HG02840 (cell line): ENCODE data around the gene LHFPL3.
"Not testable (repeated sequence)": the region's sequence is repeated elsewhere in the genome, so short reads cannot be mapped to it uniquely, and the experiment has no call there.

Experiments
- ATAC-seq: cut with Tn5 transposase; IDR thresholded peaks from one replicate; pipeline ENCODE4 v1.9.1; 2021; ENCODE audit warnings: mild to moderate bottlenecking, moderate library complexity, moderate number of reproducible peaks; ENCODE audit not compliant: unreplicated experiment, low FRiP score

Gene LHFPL3

DNA sequence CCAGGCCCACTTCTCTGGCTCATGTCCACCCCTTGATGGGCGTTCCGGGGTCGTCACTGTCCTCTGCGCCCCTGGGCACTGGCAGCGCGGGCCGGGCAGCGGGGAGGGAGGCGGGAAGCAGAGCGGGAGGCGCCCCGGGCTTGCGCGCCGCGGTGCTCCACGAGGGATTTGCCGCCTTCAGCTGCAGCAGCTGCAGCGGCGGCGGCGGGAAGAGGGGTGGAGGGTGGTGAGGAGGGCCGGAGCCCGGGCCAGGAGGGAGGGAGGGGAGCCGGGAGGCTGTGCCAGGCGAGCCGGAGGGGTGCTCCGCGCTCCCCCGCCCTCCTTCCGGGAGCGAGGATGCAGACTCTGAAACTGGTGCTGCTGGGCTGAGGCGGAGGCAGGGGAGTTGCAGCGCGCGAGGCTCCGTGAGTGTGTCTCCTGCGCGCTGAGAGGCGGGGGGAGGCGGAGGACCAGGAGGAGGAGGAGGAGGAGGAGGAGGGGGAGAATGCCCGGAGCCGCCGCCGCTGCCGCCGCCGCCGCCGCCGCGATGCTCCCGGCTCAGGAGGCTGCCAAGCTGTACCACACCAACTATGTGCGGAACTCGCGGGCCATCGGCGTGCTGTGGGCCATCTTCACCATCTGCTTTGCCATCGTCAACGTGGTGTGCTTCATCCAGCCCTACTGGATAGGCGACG is at the start of gene LHFPL3:
LHFPL3 (plus strand) TSS at position 308 of the 674 bp plus-strand sequence.
- no peak for ATAC-seq

DNA sequence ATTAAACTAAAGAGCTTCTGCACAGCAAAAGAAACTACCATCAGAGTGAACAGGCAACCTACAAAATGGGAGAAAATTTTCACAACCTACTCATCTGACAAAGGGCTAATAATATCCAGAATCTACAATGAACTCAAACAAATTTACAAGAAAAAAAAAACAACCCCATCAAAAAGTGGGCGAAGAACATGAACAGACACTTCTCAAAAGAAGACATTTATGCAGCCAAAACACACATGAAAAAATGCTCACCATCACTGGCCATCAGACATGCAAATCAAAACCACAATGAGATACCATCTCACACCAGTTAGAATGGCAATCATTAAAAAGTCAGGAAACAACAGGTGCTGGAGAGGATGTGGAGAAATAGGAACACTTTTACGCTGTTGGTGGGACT is 46.7 kb upstream of the LHFPL3 start:
- ATAC-seq, result not testable (repeated sequence)

DNA sequence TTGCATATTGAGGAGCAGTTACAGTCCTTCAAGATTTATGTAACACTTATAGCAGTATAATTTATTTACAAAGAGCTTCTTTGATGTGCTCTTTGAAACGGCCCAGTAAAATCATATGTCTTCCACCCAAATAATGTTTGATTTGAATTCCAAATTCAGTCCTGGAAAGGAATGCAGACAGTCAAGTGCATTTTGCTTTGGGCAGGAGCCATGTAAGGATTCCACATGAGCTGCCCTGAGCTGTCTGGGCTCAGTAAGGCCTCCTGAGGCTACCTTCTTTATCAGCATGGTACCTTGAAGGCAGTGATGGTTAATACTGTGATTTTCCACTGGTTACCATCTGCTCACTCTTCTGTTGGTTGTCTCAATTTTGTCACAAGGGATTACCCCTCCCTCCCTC is 41.6 kb upstream of the LHFPL3 start:
- ATAC-seq, result no peak

DNA sequence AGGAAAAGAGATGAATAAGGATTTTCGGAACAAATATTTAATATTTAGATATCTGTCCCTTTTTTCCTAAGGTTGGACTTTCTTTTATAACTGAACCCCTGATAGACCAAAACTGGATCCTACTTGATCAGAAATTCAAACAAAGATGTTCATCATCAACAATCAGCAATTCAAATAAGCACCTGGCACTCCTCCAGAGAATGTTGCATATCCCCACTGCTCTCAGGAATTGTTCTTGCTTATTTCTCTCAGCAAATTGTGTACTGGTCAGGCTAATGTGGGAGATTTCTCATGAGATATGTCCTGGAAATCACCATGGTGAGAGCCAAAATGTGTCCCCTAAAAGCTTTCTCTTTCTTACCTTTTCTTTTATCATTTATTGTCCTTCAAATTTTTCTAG is 40.3 kb upstream of the LHFPL3 start:
- no peak for ATAC-seq

DNA sequence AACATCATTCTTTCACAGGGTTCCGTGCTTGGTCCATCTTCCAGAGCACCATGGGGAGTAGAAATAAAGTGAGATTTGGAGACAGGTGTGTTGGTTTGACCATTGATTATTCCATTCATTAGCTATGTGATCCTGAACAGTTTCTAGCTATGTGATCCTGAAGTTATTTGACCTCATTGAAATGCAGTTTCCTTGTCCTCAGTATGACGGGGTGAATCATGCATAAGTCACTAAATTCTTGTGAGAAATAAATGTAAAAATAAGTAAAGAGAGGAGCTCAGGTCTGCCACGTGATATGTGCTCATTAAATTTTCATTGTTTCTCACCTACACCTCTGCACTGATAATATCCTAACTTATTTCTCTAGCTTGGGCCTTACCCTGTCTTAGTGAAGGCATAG is 34.1 kb upstream of the LHFPL3 start:
- ATAC-seq, result no peak

DNA sequence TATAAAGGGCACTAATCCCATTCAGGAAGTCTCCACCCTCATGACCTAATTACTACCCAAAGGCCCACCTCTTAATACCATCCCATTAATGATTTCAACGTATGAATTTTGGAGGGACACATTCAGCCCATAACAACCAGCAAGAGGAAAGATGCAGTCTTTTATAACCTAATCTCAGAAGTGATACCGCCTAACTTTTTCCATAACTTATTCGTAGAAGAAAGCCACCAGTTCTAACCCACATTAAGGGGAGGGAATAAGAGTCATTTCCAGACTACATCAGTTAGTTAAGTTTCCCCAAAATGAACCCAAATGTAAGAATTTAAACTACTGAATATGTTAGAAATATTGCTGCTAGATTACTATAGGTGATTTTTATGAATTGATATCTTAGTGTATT is 32.1 kb upstream of the LHFPL3 start:
- ATAC-seq, result no peak

DNA sequence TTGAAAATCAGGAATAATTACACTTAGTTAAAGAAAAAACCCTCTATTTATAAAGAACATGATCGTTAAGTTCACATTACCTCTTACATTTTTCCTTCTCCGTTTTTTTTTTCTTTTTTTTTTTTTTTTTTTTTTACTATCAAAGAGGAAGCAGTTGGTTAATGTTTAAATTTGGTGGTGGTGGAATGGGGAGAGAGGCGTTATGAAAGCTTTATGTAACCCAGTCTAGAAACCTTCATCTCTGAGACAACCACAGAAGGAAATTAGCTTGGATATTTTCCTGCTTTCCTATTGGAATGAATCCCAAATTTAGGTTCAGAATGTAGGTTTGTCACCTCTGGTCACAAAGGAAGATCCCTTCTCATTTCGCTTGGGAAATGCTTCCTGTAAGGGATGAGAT is 31.5 kb upstream of the LHFPL3 start:
- ATAC-seq, result no peak

DNA sequence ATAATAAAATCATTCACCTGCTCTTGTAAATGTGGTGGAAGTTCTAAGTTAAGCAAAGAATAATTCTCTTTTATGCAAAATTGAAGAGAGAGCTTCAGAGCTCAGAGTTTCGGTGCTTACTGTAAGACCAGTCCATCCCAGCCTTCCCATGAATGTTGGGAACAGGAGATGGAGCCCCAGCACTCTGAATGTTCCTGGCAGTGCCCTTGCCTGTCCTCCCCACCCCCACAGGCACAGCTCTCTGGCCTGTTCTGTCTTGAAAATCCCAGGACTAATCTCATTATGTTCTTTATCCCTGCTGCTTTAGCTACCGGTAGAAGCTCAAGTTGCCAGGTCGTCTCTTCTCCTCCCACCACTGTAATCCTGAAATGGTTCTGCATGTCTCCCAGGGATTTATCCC is 29.1 kb upstream of the LHFPL3 start:
- ATAC-seq, result no peak

DNA sequence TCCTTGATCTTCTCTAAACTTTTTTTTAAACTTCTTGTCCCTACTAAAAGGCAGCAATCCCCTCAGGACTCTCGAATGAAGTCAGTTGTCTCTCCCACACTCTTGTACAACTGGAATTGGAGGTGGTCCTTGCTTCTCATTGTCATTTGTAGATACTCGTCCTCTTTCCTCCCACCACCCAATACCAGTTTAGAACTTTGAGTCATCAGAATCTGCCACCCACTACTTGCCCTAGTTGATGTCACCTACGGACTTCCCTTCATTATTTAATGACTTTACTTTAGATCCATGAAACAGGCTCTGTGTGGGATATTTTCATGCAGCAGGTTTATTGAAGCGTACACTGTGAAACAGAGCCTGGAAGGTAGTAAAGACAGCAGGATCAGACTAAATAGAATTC is 28.6 kb upstream of the LHFPL3 start:
- ATAC-seq, result no peak

DNA sequence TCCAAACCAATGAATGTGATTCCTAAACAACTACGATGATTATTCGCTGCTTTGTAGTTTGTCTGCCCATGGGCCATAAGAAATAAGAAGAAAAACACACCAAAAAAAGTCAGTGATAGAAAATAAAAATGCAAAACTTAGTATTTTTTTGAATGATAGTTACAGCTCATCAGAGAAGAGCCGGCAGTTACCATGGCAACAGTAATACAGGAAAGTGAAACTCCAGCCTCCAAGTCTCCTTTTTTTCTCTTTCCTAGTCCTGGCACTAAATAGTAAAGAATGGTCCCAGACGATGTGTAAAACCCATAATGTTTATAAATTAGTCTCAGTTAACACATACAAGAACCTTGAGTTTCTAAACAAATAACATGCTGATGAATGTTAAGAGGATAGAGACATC is 21.6 kb upstream of the LHFPL3 start:
- no peak for ATAC-seq

DNA sequence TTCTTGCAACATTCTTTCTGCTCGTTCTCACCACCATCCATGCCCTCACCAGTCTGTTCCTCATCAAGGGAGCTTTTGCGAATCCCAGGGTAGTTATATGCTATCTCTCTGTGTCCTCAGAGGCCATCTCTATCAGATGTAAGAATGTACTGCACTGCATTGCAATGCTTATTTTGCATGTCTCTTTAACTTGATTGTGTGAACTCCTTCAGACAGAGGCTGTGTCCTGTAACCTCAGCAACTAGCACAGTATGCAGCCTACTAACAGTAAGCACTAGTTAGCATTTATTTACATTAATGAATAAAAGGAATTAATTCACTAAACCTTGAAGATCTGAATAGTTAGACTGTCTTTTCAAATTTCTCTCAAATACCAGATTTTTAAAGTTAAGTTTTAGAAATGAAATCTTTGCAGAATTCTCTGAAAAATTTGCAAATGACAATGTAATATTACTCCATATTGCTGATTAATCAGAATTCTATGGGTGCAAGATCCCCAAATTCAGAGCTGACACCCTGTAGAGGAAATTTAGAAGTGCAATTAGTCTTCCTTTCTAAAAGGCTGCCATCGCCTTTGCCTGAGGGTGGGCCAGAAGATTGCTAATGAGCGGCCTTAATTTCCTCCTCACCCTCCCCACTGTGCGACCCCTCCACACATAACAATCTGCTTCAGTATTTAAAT is 10.3 kb upstream of the LHFPL3 start:
- ATAC-seq, result no peak

DNA sequence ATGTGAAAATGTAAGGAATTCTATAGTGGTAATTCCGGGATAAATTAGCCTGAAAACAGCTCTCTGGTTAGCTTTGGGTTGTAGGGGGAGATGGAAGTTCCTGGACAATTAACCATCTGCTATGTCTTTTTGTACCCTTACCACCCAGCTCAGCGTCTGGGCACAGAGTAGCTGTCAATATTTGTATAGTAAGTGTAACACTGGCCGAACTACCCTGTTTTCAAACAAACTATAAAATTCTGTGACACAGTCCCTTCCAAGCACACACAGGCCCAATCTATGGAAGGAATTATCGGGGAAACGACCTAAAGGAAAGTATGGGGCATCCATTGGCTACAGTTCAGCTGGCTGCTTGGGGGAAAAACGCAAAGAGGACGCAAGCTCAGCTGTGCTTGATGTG is 869 bp upstream of the LHFPL3 start:
- ATAC-seq, result no peak

DNA sequence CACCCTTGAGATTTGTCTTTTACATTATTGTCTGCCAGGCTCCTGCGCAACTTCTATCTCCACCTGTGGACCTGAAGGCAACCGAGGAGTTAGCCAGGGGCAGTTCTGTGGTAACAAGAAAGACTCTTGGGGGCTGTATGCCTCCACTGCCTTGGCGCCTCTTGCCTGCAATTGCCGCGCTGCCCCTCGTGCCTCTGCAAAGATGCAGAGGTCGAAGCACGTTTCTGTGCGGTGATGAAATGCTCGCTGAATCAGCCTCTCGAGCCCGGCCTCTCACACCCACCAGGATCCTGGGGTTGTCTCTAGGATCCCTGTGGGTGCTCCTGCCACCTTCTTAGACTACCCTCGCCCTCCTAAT is 486 bp upstream of the LHFPL3 start:
- ATAC-seq, result no peak

DNA sequence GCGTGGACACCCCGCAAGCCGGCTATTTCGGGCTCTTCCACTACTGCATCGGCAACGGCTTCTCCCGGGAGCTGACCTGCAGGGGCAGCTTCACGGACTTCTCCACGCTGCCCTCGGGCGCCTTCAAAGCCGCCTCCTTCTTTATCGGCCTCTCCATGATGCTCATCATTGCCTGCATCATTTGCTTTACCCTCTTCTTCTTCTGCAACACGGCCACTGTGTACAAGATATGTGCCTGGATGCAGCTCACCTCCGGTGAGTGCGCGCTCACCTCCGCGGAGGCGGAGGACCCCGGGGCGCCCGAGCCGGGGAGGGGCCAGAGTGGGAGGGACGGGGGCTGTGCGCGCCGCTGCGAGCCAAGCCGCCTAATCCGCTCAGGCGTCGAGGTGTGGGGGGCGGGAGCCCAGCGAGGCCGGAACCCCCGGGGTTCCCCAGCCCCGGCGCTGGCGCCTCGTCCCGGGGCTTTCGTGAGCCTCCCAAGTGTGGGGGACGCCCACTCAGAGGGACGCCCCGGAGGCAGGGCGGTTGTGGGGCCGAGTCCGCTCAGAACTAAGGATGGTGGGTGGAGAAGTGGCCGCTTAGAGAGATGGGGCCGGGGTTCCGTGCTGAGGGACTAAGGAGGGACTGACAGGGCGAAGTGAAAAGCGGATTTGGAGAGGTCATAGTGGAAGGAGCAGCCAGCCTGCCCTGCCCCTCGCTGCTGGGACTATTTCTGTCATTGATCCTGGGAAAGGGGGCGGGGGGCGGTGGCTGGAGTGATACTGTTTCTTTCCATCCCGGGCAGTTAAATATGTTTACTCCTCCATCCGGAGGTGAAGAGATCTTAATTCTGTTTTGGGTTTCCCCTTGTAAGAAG is 795 bp downstream of the LHFPL3 start:
- ATAC-seq, result no peak

DNA sequence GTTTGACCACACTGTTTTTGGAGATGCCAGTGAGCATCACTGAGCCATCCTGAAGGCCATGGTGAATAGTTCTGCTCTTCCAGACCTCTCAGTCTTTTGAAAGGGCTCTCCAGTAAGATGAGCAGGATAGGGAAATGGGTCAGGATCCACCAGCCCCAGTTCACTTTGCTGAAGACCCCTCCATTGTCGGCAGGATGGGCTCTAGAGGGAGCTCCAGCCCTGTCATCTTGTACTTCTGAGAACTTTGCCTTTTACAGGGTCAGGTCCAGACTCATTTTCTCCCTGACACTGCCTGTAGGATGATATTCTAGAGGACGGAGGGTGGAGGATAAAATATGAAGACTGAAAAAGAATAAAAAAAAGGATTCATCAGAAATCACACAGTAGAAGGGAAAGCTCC is 13.1 kb downstream of the LHFPL3 start:
- ATAC-seq, result no peak

DNA sequence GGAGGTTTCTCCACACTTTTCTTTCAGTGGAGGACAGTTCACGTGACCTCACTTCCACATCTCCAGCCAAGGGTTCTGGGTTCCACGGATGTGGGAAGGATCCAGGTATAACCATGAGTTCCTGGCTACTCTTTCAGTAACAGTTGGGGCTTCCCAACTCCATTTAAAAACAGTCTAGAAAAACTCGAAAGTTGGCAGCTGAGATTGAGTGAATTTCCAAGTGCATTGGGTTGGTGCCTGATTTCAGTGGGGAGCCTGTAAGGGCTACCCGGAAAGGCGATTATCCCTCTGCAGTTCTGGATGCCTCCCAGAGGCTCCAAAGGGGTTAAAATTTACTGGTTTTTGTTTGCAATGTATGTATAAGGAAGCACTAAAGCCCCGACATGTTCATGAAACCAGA is 24.3 kb downstream of the LHFPL3 start:
- no peak for ATAC-seq

DNA sequence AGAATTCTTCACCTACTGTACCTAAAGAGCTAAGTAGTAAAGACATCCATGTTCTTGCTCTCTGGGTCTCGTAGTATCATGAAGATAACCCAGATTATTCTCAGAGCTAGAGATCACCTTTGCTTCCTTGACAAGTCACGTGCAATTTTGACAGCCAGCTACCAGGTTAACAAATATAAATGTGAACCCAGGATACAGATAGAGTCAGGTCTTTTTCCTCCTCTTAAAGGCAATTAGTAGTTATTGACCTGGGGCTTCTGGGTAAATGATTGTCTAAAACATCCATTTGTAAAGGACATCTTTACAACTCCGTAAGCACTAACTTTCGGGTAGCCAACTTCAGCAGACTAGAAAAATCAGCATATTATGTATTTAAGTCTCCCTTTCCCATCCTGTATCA is 28.8 kb downstream of the LHFPL3 start:
- no peak for ATAC-seq

DNA sequence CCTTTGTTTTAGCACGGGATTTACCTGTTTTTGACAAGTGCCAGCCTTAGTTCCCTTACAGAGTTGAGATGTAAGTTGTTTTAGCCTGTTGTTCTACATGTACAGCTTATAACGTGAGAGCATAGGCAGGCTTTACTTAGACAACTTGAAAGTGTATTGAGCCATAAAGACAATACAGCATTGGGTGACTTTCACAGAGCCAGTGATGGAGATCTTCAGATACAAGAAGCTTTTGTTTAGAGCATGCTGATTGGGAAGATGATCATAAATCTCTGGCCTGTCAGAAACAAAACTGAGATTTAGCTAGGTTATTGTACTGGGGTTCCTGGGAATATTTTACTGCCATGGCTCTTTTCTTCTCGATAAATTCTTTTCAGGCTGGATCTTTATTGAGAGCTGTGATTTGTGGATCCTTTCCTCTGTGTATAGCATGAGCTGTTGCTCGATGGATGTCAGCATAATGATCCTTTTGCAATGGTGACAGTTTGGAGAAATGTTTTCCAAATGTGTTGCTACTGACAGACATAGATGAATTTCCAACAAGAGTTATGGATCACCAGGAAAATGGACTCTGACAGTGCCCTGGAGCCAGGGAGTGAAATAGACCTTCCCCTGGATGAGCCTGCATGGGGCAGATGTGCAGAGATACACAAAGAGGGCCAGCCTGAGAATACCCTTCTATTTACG is 30.2 kb downstream of the LHFPL3 start:
- ATAC-seq, result no peak

DNA sequence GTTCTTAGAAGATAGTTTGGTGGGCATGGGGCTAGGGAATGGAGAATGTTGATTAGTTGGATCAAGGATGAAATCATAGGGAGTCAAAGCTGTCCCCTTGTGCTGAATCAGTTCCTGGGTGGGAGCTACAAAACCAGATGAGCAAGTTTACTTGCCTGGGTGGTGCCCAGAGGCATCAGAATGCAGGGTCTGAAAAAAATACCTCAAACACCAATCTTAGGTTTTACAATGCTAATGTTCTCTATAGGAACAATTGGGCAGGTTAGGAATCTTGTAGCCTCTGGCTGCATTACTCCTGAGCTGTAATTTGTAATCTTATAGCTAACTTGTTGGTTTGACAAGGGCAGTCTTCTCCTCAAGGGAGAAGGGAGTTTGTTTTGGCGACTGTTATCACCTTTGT is 34.4 kb downstream of the LHFPL3 start:
- no peak for ATAC-seq

DNA sequence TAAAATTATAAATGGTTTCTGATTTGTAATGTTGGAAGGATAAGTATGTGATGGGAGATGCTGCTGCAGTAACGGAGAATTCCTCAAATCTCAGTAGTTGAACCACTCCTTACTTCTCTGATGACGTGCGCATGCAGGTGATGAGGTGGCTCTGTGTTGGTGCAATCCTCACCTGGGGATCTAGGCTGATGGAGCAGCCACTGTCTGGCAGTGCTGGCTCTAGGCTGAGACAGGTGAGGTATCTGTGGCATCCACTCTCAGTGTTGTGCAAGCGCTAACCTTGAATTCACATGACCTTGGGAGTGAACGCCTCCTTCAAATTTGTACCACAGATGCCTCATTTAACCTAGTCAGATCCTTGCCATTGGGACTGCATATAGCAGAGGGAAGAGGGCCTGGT is 35.0 kb downstream of the LHFPL3 start:
- ATAC-seq, result no peak

DNA sequence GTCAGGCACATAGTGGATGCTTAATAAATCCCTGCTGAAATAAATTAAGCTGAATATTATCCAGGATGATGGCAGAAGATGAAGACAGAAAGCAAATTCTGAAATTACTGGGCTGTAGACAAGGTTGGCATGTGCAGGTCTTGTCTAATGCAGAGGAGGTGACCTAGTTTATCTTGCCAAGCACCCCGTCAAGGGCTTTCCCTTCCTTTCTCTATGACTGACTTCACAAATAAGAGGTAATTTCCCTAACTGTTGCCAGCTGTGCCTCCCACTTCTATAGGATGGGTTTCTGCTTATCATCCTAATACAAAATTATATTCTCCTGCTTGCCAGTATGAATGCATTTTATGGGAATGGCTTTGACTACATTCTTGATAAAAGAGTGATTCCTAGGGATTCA is 38.0 kb downstream of the LHFPL3 start:
- no peak for ATAC-seq
